SK-N-MC (cell line): ENCODE measurements around the gene ARRB2.

Experiments
- EZH2 ChIP-seq: fragments of 200-600 bp; sonication (generic); IDR thresholded peaks from one replicate; pipeline ENCODE4 v1.6.1; 2017; ENCODE audit warnings: antibody characterized with exemption
- FOXP2 ChIP-seq: optimal IDR thresholded peaks from 2 replicates; pipeline ENCODE3; 2011; ENCODE audit warnings: mild to moderate bottlenecking, moderate library complexity; ENCODE audit not compliant: insufficient read depth; ENCODE audit errors: extremely low read length, control extremely low read depth
- POLR2AphosphoS5 ChIP-seq: IDR thresholded peaks from 2 replicates; pipeline ENCODE4 v1.6.1; 2012; ENCODE audit warnings: mild to moderate bottlenecking, low read depth, low read length, borderline replicate concordance

- TF ChIP-seq EZH2 (no peak), POLR2AphosphoS5 (no peak), FOXP2 (no peak)
Measured at GRCh38 chr17:4718276-4718675, 7.8 kb downstream of the ARRB2 start.
